NCI-H774 (cell line): Measurements from ENCODE around the gene NEO1.

Experiments
- DNase-seq: peaks from one replicate; lab custom pipeline; 2025; lab: John Stamatoyannopoulos, UW

Gene NEO1

DNA sequence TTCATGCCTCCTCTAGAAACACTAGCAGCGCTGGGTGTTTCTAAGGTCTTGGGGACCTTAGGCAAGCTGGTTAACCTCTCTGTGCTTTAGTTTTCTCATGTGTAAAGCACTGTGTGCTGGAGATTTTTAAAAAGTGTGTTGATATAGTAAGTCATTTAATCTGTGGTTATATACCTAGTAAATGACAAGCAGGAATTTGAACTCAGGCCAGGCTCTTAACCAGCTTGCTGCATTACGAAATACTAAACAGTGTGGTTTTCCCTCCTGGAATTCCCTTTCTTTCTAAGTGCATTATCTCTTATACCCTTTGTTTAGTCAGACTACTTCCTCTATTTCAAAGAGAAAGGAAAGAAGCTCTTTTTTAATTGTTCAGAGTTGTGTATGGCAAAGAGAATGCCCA is 26.5 kb downstream of the NEO1 start:
- DNase-seq = no peak

DNA sequence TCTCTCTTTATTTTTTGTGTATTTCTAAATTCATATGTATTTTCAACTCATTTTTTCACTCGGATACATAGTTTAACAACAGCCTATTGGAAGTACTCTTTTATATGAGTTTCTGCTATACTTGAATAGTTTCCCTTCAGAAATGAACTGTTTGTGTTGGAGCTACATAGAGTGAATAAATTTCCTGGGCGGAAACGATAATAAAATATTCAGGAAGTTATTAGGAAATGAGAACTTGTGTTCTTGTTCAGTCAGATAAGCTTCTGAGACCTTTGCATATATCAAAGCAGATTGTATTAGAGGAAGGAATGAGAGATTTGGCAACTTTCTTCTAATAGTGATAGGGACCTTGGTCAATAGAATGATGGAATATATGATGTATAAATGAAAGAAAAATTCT is 27.3 kb downstream of the NEO1 start:
- DNase-seq = no peak

DNA sequence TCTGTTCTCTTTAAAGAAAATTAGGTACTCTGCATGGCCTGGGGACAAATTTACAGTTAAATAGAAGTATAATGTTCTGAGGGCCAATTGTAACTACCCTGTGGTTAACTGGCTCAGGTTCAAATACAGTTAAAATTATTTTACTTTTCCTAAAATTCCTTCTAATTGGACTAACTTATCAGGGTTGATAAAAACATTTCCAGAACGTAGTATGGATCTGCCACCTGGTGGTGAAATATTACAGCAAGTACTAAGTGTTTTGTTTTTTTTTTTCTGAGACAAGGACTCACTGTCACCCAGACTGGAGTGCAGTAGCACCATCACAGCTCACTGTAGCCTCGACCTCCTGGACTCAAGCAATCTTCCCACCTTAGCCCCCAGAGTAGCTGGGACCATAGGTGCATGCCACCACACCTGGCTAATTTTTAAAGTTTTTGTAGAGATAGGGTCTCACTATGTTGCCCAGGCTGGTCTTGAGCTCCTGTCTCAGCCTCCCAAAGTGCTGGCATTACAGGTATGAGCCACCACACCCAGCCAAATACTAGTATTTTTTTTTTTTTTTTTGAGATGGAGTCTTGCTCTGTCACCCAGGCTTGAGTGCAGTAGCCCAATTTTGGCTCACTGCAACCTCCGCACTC is 29.2 kb downstream of the NEO1 start:
- DNase-seq = peak; percentile 53

DNA sequence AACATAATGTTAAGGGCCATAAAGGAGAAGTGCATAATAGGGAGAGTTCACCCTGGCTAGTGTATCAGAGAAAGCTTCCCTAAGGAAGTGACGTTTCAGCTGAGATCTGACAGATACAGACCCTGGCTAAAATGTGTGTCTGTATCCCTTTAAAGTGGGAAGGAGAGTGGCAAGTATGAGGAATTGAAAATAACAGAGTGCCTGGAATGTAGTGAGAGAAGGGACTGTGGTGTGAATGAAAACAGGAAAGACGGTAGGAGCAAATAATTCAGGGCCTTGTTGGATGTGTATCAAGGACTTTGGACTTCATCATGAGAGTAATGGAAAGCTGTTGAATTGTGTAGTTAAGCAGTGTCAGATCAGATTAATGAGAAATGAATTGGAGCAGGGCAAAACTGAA is 30.5 kb downstream of the NEO1 start:
- DNase-seq = no peak

DNA sequence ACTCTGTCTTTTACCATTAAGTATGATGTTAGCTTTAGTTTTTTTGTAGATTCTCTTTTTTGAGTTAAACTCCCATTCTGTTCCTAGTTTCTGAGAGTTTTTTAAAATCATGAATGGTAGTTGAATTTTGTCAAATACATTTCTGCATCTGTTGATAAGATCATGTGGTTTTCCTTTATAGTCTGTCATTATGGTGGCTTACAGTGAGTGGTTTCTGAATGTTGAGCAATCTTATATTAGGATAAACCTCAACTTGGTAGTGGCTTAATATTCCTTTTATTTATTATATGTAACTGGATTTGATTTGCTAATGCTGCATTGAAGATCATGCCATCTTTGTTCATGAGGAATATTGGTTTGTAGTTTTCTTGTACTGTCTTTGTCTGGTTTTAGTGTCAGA is 34.8 kb downstream of the NEO1 start:
- no peak for DNase-seq

DNA sequence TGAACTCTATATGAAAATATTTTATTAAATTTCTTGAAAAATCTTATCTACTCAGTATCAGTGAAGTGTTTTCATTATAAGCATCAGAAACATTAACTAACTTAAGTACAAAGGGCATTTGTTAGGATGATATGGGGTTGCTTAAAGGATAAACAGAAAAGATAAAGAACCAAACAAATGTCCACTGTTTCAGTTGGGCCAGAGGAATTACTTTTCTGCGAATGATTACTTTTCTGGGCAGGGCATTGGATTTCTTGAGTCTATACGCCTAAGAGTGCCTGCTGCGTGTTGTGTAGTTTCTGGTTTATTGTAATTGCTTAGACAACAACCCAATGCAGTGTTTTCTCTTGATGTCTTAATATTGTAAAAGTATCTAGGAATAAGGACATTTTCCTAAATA is 52.8 kb downstream of the NEO1 start:
- DNase-seq = no peak

DNA sequence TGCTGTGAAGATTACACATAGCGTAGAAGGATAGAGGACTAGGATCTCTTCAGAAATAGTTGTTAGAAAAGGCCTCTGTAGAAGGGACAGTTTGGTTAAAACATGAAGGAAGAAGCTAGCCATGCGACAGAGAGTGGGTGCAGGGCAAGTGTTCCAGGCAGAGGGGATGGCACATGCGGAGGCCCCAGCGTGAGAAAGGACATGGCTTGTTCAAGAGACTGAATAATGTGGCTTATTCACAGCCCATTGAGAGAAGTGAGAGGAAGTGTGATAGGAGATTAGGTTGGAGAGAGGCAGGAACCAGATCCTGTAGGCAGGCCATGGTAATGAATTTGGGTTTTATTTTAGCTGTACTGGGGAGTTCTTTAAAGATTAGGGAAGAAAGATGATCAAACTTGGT is 56.4 kb downstream of the NEO1 start:
- no peak for DNase-seq

- DNase-seq = no peak
Measured at GRCh38 chr15:73109765-73110164, 57.5 kb downstream of the NEO1 start.

DNA sequence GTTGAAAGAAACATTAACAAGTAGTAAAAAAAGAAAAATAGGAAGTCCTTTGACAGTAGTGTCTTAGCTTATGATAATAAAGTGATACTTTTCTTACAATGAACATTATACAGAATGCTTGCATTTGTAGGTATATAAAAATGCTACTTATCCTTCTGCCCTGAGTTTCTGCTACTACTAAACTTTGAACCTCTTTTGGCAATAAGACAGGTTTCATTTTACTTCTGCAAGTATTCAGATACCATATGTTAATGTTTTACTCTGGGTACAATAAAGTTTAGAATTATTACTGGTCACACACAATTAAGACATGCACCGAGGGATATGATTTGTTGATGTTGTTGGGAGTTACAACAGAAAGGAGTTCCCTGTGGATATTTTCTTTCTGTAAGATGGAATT is 57.9 kb downstream of the NEO1 start:
- no peak for DNase-seq

- no peak for DNase-seq
Measured at GRCh38 chr15:73114064-73114463, 61.8 kb downstream of the NEO1 start.

- DNase-seq = no peak
Measured at GRCh38 chr15:73116164-73116563, 63.9 kb downstream of the NEO1 start.

DNA sequence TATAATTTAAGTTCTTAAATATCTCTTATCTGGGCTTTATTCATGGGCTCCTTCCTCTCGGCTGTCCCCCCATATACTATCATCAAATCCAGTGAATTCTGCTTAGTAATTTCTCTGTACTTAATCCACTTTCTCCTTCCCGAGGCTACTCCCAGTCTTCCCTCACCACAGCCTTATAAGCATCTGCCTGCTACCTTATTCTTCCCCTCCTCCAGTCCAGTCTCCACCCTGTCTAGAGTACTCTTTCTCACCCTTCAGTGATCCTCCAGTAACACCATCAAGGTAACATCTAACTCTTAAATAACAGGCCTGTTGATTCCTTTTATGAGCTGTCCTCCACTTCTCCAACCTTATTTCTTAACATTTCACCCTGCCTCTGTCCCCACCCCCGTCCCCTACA is 65.8 kb downstream of the NEO1 start:
- DNase-seq = no peak

GRCh38 chr15:73119478-73119877 is 67.2 kb downstream of the NEO1 start:
- no peak for DNase-seq

- no peak for DNase-seq
Measured at GRCh38 chr15:73120269-73120668, 68.0 kb downstream of the NEO1 start.

DNA sequence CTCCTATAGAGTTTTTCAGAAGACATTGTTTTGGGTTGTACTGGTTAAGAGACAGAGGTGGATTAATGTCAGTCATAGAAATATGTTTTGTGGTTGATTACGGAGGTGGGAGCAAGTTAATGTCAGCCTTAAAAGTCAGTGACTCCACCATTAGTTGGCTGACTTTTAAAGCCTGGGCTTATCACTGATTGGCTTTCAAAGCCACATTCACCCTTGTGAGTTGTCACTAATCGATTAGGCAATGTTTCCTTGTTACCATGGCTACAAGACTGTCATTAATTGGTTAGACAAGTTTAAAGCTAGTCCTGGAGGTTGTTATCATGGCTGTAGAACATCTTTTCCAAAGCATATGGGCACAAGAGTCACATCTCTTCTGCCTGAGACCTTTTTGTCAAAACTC is 73.0 kb downstream of the NEO1 start:
- DNase-seq = no peak

- no peak for DNase-seq
Measured at GRCh38 chr15:73127302-73127936, 75.2 kb downstream of the NEO1 start.

- DNase-seq = no peak
Measured at GRCh38 chr15:73130830-73131229, 78.6 kb downstream of the NEO1 start.

- no peak for DNase-seq
Measured at GRCh38 chr15:73134196-73134595, 81.9 kb downstream of the NEO1 start.

DNA sequence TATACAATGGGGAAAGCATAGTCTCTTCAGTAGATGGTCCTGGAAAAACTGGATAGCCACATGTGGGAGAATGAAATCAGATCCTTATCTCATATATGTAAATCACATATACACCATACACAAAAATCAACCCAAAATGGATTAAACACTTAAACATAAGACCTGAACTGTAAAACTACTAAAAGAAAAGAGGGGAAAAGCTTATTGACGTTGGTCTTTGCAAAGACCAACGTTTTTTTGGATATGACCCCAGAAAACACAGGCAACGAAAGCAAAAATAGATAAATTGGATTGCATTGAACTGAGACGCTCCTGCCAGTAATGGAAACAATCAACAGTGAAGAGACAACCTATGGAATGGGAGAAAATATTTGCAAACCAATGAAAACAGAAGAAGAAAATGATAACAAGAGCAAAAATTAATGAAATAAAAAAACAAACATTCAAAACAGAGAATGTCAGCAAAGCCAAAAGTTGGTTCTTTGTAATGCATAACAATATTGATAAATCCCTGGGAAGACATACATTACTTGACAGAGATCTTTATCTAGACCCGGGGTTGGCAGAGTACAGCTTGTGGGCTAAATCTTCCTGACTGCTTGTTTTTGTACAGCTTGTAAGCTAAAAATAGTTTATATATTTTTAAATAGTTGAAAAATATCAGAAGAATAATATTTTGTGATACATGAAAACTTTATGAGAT is 86.9 kb downstream of the NEO1 start:
- no peak for DNase-seq

DNA sequence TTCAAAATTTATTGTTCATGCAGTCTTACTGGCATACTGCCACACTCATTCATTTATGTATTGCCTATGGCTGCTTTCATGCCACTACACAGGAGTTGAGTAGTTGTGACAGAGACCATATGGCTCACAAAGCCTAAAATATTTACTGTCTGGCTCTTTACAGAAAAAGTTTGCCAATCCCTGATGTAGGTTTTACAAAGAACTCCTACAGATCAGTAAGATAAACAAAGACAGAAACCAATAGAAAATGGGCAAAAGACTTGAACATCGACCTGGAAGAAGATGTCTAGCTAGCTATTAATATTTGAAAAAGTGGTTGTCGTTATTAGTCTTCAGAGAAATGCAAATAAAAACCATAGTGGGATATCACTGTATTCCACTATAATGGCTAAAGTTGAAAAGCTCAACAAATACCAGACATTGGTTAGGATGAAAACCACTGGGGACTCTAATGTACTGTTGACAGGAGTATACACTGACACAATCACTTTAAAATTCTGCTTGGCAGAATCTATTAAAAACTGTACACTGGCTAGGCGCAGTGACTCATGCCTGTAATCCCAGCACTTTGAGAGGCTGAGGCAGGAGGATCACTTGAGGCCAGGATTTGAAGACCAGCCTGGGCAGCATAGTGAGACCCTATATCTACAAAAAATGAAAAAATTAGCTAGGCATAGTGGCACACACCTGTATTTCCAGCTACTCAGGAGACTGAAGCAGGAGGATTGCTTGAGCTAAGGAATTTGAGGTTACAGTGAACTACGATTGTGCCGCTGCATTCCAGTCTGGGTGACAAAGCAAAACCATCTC is 87.7 kb downstream of the NEO1 start:
- no peak for DNase-seq

GRCh38 chr15:73141216-73141900 is 89.1 kb downstream of the NEO1 start:
- DNase-seq = no peak
